ENCODE results near the gene RTEL1. TPM values are rescaled to one million over a fixed set of nuclear protein-coding genes. Genes with fewer than 3 reads are reported as not detected.
A peak's percentile ranks its signal among the peaks of the same experiment; 100 is the strongest.

Gene RTEL1
- total RNA-seq, 1 experiment from 2014 or later = 8.6 TPM

DNA sequence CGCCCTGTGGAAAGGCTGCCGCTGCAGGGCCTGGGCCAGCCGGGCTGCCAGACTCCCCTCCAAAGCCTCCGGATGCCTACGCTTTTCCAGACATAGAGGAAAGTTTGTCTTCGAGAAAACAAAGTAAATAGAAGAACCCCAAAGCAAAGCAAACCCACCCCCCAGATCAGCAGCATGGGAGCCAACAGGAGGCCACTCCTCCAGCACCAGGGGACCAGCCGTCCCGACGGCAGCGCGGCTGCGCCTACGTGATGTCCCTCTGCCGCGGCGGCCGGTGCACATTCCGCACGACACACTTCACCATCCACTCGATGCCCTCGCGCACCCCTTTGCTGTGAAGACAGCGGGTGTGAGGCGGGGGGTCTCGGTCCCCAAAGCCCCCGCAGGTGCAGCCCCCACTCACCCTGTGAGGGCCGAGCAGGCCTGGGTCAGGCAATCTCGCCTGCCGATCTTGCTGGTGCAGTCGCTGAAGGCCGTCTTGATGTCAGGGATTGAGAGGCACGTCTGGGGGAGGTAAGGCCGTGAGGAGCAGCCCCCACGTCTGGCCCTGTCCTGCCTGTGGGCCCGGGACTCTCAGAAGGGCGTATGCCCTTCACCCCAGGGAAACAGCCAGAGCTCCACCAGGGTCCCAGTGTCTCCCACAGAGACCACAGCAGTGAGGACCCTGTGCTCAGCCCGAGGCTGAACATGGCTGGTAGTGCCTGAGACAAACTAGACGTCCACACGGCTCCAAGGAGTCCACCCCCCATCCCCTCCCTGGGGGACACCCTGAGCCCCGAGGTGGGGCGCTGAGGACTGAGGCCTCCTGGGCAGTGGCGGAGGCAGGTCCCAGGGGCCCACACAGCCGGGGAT is 42.3 kb downstream of the RTEL1 start:
- no peak for DNase-seq (ENCODE audit: low spot score)

DNA sequence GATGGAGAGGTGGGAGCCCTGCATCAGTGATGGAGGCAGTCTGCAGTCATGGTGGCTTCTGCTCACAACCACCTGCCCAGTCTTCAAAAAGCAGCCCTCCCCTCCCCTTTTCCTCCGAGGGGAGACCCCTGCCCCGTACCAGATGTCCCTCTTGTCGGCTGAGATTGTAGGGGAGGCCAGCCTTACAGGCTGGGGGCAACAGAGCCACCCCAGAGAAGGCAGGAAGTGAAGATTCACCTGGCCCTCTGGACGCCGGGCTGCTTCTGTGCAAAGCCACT is 42.9 kb downstream of the RTEL1 start:
- DNase-seq (ENCODE audit: low spot score) = no peak

DNA sequence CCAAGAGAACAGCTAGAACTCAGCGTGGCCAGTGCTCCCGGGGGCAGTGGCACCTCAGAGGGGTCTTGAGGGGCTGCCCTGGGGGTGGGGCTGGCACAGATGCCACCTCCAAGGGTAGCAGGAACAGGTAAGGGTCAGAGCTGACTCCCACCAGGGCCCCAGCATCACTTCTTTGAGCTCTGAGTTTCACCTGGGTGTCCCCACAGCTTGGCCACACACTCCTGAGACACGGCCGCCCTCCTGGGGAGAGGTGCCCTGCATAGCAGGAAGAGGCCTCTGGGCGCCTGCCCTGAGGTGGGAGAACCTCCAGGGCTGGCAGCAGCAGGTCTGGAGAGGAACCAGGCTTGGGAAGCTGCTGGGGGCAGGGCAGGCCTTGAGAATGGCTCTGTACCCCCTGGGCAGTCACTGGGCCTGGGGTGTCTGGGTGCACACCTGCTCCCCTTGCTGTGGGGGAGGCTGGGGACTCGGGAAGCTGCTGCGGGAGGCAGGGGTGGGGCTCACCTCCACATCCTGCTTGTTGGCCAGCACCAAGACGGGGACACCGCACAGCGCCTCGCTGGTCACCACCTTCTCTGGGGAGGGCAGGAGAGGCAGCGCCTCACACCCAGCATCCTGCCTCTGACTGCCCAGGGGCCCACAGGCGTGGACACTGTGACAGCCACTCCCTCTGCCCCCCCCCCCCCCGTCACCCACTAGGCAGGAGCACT is 43.4 kb downstream of the RTEL1 start:
- DNase-seq (ENCODE audit: low spot score) = no peak

DNA sequence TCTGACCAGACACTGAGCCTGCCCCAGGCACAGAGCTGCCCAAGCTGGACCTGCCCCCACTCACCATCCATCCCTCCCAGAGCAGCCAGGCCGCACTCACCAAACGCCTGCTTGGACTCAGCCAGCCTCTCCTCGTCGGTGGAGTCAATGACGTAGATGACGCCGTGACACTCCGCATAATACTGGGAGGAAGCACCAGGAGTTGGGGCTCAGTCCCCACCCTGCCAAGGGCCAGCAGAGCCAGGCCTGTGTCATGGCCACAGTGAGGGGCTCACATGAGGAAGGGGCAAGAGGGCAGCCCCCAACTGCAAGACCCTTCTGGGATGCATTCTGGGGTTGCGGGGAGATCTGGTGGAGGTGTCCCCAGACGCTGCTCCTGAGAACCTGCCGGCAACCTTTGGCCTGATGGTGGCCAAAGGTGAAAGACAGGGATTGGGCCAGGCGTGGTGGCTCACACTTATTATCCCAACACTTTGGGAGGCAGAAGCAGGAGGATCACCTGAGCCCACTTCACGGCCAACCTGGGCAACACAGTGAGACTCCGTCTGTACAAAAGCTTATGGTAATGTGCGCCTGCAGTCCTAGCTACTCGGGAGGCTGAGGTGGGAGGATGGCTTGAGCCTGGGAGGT is 44.0 kb downstream of the RTEL1 start:
- no peak for DNase-seq (ENCODE audit: low spot score)

DNA sequence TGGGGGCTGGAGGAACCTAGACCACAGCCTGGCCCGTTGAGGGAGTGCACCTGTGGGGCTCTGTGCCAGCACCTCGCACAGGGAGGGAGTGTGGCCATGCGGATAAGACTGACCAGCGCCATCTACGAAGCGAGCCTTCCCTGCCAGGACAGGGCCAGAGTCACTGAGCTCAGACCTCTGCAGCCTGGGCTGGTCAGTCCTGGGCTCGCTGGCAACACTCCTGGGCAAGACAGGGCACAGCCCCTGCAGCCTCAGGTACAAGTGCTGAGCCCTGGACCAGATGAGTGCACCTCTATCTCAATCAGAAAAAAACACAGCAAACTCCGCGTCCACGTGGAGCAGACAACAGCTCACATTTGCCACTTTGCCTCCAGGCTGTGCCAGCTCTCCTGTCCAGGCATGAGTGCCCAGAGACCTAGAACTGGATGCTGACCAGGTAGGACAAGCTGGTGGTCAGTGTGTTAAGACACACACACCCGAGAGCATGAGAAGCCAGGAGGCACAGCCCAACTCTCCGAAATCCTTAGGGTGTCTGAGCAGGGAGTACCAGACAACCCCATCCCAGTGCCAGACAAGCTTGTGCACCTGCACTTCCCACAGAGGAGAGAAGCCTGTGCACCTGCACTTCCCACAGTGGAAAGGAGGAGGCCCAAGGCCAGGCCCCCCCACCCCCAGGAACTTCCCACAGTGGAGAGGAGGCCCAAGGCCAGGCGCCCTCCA is 44.8 kb downstream of the RTEL1 start:
- peak; percentile 6 for DNase-seq (ENCODE audit: low spot score)

- DNase-seq (ENCODE audit: low spot score) = peak; percentile 5
Observed at GRCh38 chr20:63703471-63703975, 45.4 kb downstream of the RTEL1 start.

DNA sequence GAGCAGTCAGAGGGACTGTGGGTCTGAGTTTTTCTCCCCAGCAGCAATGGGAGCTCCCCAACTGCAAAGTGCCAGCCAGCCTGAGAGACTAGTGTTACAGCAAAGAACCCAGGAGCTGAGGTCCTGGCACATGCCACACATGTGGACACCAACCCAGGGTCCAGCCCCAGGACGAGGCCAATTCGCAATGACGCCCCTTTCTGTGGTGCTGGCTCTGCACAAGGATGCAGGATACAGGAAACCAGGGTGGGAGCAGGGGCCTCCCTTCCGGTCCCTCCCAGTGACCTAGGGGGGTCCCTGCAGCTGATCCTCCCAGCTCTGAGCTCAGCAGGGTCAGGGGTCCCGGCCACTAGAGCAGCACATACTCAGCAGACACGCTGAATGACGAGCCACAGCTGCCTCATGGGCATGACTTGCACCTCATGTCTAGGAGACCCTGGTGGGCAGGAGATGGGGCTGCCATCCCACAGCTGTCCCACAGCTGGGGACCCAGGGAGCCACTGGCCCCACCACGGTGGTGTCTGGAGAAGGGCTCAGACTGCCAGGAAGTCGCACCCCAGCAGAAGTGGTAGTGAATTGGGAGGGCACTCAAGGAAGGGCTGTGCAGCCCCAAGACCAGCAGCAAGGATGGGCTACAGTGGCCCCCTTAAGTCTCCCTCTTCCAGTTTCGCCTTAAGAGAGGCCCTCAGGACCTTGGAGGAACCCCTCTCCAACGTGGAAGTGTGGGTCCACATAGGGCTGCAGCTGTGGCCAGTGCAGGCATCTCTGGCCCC is 46.0 kb downstream of the RTEL1 start:
- DNase-seq (ENCODE audit: low spot score) = peak; percentile 2

GRCh38 chr20:63704749-63705117 is 46.6 kb downstream of the RTEL1 start:
- DNase-seq (ENCODE audit: low spot score) = no peak

- DNase-seq (ENCODE audit: low spot score) = no peak
Observed at GRCh38 chr20:63705232-63706026, 47.3 kb downstream of the RTEL1 start.

DNA sequence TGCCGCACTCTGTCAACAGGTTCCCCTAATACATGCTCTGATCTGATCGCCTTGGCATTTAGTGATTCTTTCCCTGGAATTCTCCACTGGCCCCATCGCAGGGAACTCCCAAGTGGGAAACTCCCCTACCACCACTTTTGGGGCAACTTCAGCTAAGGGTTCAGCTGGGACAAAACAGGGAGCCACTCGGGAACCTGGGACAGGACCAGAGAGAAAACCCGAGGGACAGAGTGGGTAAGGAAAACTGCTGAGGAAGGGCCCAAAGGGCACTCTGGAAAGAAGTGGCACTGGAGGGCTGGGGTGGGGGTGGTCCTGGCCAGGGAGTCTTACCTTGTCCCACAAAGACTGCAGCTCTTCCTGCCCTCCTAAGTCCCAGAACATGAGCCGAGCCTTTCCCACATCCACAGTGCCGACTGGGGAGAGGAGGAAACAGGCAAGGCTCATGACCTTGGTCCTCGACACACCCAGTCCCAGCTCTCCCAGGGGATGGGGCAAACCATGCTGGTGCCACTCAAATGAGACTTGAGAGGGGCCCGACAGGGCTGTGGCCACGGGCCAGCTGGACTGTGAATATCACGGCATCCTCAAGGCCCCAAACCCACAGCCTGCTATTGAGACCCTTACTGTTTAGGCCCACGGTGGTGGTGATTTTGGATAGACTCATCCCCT is 48.0 kb downstream of the RTEL1 start:
- no peak for DNase-seq (ENCODE audit: low spot score)

DNA sequence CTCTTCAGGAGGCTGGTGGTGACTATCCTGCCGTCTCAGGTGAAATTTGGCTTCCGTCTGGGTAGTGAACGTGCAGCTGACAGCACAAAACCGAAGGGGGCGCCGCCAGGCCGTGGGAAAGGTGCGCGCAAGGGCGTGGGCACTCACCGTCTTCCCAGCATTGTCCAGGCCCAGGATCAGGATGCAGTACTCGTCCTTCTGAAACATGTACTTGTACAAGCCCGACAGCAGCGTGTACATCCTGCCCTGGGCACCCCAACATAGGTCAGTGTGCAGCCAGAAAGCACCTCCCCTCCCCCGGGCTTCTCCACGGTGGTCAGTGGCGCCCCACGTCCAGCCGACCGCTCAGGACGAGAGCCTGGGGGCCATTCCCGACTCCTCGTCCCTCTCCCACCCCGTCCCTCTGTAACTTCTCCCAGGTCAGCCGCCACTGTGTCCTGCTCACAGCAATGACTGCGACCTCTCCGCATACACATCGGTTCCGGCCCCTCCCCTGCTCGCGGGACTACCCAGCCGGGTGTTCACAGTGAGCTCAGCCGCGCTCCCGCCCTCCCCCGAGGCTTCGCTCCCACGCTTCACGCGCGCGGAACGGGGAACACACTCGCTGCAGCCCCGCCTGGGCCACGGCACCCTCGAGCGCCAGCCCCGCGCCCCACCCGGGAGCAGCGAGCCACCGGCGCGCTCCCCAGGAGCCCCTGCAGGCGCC is 48.9 kb downstream of the RTEL1 start:
- DNase-seq (ENCODE audit: low spot score) = peak; percentile 5

GRCh38 chr20:63707558-63708300 is 49.6 kb downstream of the RTEL1 start, which contains the start of the genes ARFRP1 and ZGPAT:
ARFRP1 (minus strand) TSS chr20:63707976; CDS start chr20:63707091, 885 bp downstream.
ZGPAT (plus strand) TSS chr20:63708039; CDS start chr20:63708581, 542 bp downstream.
- DNase-seq (ENCODE audit: low spot score) = peak; percentile 73

DNA sequence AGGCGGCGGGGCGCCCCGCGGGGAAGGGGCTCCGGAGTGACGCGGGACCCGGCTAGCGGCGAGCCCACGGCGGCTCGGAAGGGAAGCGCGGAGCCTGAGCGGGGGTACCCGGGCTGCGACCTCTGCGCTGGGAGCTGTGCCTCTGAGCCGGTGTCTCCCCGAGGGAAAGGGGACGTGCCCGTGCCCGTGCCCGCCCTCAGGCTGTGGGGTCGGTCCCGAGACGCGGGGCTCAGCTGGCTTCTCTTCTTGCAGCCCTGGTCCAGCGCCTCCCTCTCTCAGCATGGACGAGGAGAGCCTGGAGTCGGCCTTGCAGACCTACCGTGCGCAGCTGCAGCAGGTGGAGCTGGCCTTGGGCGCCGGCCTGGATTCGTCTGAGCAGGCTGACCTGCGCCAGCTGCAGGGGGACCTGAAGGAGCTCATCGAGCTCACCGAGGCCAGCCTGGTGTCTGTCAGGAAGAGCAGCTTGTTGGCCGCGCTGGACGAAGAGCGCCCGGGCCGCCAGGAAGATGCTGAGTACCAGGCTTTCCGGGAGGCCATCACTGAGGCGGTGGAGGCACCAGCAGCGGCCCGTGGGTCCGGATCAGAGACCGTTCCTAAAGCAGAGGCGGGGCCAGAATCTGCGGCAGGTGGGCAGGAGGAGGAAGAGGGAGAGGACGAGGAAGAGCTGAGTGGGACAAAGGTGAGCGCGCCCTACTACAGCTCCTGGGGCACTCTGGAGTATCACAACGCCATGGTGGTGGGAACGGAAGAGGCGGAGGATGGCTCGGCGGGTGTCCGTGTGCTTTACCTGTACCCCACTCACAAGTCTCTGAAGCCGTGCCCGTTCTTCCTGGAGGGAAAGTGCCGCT is 50.4 kb downstream of the RTEL1 start:
- DNase-seq (ENCODE audit: low spot score) = no peak

DNA sequence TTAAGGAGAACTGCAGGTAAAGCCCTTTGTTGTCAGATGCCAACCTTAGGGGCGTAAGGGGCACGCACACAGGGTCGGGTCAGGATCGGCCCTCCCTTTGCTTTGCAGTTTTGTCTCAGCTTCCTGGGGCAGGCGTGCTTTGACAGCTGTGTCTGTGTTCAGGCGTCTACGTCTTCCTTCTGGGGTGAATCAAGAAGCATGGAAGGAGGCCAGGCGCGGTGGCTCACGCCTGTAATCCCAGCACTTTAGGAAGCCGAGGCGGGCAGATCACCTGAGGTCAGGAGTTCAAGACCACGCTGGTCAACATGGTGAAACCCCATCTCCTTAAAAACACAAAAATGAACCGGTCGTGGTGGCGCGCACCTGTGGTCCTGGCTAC is 51.0 kb downstream of the RTEL1 start:
- no peak for DNase-seq (ENCODE audit: low spot score)

DNA sequence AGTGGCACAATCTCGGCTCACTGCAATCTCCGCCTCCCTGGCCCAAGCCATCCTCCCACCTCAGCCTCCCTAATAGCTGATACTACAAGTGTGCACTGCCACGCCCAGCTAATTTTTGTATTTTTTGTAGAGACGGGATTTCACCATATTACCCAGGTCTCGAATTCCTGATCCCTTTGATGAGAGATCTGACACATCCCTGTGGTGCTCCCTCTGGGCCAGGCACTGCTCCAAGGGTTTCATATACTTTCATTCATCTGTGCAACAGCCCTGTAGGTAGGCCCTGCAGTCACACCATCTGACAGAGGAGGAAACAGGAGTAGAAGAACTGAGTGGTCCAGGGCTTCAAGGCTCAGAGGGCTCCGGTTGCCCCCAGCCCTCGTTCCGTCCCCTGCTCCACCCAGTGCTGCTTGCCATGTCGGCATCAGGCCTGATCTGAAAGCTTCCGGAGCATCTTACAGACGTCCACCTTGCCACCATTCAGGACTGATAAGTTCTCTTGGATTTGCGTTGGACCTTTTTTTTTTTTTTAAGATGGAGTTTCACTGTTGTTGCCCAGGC is 53.1 kb downstream of the RTEL1 start:
- DNase-seq (ENCODE audit: low spot score) = no peak

- DNase-seq (ENCODE audit: low spot score) = no peak
Observed at GRCh38 chr20:63712191-63712590, 54.1 kb downstream of the RTEL1 start.

DNA sequence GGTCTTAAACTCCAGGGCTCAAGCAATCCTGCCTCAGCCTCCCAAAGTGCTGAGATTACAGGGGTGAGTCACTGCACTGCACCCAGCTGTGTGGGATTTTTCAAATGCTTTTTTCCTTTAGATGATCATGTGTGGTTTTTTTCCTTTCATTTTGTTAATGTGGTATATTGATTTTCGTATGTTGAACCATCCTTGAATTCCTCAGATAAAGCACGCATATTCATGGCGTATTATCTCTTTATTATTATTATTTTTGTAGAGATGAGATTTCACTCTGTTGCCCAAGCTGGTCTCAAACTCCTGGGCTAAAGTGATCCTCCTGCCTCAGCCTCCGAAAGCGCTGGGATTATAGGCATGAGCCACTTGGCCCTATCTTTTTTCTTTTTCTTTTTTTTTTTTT is 56.7 kb downstream of the RTEL1 start:
- DNase-seq (ENCODE audit: low spot score) = no peak

All from H4 (cell line).